Stimulated activated CD4-positive, alpha-beta T cell treated with anti-CD3 and anti-CD28 coated beads, Interleukin-4, amount 100 ng/mL, for 24 hours (primary cell): ENCODE results near the gene CDKL1.
"Not testable (repeated sequence)": the region's sequence is repeated elsewhere in the genome, so short reads cannot be mapped to it uniquely, and the experiment has no call there.

Experiments used
- DNase-seq: peaks from one replicate; pipeline ENCODE4 v3.0.0-alpha.2; 2020

CDKL1 gene

DNA sequence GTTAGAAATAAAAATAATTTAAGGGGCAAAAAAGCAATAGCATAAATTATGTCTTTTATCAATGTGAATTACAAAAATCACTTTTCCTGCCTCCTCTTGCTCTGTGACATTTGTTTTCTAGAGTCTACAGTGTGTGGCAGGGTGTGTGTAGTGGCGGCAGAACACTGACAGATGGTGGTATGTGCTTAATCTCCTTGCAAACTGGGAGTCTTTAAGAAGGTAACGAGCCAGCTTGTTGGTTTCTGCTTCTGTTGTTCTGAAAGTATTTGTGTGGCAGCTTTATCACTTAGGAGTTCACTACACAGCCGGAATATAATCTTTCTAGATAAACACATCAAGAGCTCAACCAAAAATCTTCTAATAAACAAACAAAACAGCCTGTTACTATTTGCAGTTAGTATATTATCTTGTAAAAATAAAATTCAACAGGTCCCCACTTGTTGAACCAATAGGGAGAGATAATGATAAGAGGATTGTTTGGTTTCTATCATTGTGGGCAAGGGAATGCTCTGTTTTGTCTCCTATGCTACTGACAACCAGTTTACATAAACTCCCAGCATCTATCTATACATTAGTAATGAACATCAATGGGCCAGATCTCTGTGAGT, 13.0 kb downstream of the CDKL1 start:
- DNase-seq = no peak

DNA sequence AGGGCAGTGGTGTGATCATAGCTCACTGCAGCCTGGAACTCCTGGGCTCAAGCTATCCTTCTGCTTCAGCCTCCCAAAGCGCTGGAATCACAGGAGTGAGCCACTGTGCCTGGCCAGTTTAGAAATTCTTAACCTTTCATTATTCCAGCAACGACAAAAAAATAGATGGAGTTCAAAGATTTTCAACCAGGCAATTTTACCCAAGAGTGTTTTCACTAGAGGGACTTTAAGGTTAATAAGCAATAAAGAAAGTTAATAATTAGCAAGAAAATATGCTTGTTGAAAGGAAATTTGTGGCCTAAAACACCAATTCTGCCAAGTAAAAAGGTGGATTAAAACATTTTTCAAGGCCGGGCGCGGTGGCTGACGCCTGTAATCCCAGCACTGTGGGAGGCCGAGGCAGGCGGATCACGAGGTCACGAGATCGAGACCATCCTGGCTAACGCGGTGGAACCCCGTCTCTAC, 14.8 kb downstream of the CDKL1 start:
- no peak for DNase-seq

DNA sequence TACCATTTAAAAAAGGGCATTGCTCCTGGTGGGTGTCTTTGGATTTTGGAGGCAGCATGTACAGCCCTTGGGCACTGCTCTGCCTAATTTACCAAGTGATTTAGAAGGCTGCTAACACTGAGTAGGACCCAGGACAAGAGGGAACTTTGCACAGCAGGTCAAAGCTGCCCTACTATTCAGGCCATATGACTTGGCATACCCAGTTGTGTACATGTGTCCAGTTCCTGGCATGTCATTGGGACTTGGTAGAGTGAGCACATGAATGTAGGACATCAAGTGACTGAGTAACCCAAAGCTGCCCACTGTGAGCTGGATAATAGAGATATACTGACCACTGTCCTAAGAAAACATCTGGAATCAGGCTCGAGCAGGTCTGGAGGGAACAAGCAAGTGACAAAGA, 15.7 kb downstream of the CDKL1 start:
- no peak for DNase-seq

DNA sequence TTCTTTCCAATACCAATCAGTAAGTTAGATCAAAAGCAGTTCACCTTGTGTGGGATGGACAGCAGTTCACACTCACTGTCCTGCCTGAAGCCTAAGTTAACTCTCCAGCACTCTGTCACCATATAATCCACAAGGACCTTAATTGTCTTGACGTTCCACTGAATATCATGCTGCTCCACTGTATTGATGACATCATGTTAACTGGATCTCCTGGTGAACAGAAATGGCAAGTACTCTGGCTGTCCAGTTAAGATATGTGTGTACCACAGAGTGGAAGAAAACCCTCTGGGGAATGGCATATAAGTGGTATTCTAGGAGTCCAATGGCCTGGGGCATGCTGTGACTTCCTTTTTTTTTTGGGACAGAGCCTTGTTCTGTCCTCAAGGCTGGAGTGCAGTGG, 16.2 kb downstream of the CDKL1 start:
- no peak for DNase-seq

DNA sequence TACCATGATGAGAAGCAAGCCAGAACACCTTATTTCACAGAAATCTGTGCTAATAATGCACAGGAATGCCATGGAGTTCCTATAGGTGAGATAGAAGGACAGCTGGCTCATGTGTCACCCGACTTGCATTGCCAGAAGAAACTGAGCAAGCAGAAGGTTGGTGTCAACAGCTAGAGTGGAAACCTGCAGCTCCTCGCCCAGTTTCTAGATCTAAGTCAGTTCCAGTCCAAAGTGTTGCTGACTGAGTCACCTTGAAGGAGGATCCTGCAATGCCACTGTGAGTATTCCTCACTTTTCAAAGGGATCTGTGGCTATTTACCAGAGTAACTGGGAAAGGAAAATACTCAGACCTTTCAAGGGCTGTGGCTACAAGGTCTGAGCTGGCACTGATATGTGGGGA, 17.1 kb downstream of the CDKL1 start:
- no peak for DNase-seq

DNA sequence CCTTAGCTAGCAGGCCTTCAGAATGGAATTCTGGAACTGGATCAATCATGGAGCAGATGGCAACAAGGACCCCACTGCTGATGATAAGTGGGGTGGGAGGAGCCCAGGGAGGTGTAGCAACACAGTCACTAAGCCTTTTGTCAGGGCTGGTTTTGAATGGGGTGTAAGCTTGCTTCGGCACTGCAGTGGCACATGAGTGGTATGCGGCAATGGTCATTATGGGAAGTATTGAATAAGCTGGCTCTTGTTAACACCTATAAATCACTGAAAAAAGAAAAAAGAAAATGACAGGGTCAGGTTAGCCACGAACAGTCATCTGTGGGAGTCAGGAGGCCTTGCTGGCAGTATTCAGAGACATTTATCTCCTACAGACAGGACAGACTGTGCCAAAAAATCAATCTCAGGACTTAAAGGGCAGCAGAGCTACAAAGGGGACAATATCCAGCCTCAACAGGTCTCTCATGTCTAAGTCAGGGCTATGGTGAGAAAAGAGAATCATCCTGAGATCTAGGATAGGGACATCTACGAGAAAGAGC, 19.1 kb downstream of the CDKL1 start:
- no peak for DNase-seq

DNA sequence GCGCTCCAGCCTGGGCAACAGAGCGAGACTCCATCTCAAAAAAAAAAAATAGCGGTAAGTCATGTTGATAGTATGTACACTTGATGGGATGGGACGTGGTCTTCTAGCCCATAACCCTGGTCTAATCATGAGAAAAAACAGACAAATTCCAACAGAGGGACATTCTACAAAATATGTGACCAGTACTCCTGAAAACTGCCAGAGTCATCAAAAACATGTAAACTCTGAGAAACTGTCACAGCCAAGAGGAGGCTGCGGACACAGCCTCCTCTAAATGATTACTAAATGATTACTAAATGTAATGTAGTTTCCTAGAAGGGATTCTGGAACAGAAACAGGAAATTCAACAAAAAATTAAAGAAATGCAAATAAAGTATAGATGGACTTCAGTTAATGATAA, 20.9 kb downstream of the CDKL1 start:
- no peak for DNase-seq

DNA sequence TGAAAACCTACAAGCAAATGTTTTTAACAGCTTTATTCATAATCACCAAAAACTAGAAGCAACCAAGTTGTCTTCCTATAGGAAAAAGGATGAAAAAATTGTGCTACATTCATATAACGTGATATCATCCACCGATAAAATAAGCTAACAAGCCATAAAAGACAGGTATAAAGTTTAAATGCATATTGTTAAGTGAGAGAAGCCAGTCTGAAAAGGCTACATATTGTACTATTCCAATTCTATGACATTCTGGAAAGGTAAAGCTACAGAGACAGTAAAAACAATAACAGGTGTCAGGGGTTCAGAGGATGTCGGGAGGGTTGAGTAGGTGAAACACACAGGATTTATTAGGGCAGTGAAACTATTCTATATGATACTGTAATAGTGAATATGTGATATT, 22.7 kb downstream of the CDKL1 start:
- no peak for DNase-seq

DNA sequence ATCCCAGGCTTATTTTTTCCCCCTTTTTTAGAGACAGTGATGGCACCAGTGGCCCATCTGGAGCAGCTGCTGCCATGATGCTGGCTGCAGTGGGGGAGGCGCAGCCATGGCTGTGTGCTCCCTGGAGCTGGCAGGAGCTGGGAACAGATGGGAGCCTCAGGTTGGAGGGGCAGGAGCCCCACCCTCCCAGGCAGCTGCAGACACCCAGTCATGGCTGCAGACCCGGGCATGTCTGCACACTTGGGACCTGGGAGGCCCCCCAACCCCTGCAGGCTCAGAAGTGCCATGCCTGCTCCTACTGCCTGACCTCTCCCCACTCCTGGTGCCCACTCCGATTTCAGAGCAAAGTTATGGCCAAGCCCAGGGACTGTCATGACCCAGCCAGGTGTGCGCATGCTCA, 25.1 kb downstream of the CDKL1 start:
- no peak for DNase-seq

DNA sequence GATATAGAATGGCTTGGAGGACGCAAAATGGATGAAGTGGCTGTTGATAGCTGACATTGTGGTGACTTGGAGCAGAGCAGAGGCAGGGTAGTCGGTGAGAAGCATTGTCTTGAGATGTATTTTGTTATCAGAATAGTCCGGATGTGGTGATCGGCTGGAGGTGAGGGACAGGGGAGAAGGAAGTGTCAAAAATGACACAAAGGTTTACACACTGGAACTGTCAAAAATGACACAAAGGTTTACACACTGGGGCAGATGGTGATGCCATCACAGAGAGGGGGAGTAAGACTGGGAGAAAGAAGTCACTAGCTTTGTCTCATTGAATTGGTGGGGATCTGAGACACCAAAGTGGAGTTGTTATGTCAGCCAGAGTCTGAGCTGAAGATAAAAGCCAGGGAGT, 30.1 kb downstream of the CDKL1 start:
- DNase-seq = no peak

DNA sequence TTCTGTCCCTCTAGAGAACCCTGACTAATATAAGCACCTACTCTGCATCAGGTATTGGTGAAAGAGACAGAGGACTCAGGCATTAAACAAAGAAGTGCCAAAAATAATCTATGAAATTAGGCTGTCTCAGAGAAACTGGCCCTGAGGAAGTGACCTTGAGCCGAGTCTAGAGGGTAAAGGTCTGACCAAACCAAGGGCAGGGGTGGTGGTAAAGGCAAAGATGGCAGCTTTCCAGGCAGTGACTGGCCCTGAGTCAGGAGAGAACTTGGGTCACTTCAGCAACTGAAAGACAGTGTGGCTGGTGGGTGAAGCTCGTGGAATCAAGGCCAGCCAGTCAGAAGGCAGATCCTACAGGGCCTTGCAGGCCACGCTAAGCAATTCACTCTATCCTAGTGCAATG, 30.6 kb downstream of the CDKL1 start:
- no peak for DNase-seq

DNA sequence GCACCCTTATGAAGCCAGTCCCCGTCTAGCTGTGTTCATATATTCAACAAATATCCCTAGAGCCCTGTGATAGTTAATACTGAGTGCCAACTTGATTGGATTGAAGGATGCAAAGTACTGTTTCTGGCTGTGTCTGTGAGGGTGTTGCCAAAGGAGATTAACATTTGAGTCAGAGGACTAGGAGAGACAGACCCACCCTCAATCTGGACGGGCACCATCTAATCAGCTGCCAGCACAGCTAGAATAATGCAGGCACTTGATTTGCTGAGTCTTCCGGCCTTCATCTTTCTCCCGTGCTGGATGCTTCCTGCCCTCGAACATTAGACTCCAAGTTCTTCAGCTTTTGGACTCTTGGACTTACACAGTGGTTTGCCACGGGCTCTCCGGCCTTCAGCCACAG, 31.1 kb downstream of the CDKL1 start:
- DNase-seq = not testable (repeated sequence)

DNA sequence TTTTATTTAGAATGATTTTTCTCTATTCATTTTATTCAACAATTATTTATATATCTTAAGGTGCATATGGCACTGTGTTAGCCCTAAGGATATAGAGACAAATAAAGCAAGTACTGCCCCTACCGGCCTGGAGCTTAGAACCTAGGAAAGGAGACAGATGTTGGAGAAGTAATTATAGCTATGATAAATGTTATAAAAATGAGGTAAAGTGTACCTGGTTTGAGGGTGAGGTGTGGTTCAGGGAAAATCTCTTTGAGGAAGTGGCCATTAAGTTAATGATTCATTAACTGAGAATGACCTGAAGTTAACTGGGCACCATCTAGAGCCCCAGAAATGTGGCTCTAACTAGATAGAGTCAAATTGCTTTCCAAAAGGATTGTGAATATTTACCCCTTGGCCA, 31.9 kb downstream of the CDKL1 start:
- DNase-seq = no peak

DNA sequence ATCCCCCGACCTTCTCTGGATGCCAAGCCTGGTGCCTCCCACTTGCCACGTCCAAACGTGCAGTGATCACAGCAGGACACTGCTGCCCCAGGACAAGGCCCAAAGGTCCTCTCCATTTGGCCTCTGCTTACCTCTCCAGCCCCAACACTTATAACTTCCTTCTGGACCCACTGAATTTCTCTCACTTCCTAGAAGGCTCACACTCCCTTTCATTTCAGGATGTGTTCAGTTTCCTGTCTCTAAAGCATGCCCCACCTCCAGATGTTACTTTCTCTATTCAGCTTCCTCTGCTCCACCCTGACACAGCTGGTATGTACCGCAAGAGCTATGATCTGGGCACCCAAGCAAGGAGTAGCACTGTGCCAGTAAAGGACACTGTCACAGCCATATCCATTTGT, 33.0 kb downstream of the CDKL1 start:
- DNase-seq = peak; percentile 42

DNA sequence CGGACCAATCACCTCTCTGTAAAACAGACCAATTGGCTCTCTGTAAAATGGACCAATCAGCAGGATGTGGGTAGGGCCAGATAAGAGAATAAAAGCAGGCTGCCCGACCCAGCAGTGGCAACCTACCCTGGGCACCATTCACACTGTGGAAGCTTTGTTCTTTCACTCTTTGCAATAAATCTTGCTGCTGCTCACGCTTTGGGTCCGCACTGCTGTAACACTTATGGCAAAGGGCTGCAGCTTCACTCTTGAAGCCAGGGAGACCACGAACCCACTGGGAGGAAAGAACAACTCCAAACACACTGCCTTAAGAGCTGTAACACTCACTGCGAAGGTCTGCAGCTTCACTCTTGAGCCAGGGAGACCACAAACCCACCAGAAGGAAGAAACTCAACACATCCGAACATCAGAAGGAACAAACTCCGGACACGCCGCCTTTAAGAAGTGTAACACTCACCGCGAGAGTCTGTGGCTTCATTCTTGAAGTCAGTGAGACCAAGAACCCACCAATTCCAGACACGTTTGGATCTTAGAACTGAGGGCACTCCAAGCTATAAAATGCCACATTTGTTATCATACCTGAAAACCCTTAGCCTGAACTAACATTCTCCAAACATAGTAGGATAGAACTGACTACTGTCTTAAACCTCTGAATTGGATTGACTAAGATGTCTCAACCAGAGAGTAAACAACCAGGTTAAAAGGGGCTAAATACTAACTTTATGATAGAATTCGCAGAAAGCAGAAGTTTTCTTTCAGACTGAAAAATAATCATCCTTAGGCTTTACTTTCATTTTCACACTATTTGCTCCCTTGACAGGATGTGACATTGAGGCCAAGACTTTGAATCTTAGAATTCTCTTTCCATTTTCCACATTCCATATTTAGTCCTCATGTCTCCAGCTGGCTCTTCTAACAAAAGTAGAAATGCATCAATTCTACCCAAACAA, 33.6 kb downstream of the CDKL1 start:
- DNase-seq = peak; percentile 21

DNA sequence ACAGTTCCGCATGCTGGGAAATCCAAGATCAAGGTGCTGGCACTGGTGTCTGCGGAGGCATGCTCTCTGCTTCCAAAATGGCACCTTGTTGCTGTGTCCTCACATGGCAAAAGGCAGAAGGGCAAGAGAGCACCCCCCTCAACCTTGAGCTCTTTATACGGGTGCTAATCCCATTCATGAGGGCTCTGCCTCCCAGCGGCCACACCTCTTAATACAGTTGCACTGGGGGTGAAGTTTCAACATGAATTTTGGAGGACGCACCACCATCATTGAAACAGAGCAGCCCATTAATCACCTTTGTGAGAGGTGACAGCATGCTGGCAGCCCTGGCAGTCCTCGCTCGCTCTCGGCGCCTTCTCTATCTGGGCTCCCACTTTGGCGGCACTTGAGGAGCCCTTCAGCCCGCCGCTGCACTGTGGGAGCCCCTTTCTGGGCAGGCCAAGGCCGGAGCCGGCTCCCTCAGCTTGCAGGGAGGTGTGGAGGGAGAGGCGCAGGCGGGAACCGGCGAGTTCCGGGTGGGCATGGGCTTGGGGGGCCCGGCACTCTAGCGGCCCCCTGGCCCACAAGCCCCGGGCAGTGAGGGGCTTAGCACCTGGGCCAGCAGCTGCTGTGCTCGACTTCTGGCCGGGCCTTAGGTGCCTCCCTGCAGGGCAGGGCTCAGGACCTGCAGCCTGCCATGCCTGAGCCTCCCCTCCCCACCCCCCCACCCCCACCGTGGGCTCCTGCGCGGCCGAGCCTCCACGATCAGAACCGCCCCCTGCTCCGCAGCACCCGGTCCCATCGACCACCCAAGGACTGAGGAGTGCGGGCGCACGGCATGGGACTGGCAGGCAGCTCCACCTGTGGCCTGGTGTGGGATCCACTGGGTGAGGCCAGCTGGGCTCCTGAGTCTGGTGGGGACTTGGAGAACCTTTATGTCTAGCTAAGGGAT, 34.9 kb downstream of the CDKL1 start:
- not testable (repeated sequence) for DNase-seq

DNA sequence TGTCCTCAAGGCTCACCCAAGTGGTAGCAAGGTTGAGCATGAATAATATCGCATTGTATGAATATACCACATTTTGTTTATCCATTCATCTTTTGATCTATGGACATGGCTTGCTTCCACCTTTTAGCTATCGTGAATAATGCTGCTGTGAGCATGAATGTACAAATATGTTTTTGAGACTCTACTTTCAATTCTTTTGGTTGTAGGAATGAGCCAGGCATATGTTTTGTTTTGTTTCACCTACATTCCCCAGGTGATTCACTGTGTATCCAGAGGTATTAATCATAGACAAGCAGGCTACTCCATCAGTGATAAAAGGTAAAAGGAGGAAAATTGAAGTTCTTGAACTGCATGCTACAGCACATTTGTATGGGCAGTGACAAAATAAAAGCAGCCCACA, 35.8 kb downstream of the CDKL1 start:
- DNase-seq = no peak

DNA sequence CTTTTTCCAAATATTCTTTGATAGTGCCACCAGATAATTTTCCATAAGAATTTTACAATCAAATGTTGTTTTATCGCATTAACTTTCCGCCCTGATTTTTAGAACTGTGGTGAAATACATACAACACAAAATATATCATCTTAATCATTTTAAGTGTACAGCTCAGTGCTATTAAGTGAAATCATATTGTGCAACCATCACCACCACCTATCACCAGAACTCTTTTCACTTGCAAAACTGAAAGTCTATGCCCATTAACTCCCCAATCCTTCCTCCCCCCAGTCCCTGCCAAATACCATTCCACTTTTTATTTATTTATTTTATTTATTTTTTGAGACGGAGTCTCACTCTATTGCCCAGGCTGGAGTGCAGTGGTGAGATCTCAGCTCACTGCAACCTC, 36.6 kb downstream of the CDKL1 start:
- no peak for DNase-seq

DNA sequence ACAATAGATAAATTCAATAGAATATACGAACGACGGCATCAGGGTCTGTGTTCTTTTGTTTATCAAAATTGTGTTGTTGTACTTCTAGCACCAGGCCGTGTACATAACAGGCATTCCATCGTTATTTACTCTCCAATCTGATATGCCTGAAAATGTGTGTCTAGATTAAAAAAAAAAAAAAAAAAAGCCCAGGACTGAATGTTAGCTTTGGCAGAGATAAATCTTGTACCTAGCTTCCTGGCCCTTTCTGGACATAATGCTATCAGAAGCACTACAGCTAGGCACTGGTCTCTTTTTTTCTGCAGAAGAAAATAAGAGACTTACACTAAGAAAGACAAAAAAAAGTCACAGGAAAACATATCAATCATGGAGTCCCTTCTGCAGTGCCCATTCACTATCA, 37.0 kb downstream of the CDKL1 start:
- DNase-seq = no peak

DNA sequence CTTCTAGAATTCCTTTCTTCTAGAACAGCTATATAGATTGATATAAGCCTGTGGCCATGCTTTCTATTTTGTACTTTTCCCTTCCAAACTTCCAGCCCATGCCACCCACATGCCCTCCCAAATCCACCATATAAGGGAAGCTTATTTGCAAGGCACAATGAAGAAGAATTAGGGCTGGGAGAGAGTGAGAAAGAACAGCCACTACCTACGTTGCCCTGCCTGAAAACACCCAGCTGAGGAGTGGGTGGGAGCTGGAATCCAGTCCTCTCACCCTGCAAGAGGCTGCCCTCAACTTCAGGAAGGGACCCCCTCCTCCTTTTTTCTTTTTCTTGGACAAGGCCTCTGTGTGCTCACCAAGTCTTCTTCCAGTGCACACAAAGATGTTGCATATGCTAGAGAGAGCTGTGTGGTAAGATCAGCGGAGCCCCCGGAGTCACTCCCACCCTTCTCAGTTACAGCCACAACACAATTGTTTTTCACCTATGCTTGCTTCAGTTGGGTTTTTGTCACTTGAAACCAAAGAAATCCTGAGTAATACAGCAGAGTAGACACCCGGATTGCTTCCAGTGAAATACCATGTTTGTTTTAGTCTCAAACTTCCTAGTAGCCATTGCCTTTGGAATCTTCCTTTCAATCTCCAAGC, 38.8 kb downstream of the CDKL1 start:
- DNase-seq = no peak

DNA sequence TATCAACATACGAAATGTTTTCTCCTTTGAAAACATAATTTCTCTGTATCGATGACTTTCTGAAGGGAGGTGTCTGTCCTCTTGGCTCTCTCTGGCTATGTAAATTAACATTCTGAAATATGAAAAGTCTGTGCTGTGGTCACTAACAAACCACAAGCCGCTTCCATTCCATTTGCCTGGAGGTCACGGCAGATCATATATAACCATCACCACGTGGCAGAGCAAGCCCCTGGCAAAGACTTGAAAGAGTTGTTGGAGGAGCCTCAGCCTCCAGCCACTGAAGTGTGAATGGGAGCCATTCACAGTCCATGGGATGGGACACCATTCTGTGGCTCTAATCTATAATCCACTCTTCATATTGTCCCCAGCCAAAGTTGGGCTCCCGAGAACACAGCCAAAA, 39.6 kb downstream of the CDKL1 start:
- no peak for DNase-seq

DNA sequence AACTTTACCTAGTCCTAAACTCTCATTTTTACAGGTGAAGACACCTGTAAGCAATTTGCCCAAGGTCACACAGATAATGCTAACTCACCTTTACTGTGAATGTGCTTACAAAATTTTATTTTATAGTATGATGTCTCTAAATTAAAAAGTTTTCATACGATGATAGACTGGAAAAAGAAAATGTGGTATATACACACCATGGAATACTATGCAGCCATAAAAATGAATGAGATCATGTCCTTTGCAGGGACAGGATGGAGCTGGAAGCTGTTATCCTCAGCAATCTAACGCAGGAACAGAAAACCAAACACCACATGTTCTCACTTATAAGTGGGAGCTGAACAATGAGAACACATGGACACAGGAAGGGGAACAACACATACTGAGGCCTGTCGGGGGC, 40.4 kb downstream of the CDKL1 start:
- DNase-seq = not testable (repeated sequence)

DNA sequence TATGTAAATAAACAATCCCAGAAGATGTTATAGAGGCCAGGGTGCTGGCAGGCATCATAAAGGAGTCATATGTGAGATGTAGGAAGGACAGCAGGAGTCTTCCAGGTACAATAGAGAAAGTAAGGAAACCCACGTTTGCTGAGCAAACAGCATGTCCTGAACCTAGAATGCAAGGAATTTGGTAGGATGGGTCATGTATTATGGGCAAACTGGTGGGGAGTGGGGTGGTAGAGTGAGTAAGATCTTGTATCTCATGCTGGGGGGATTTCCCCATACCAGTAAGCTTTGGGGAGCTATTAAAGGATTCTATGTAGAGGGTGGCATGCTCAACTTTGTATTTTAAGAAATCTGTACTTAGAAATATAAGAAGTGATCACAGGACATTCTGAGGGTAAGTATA, 41.0 kb downstream of the CDKL1 start:
- DNase-seq = no peak
